ENCODE data around the gene MINK1. TPM values are rescaled to one million over a fixed set of nuclear protein-coding genes. Genes with fewer than 3 reads are reported as not detected.
"Not testable (repeated sequence)": the region's sequence is repeated elsewhere in the genome, so short reads cannot be mapped to it uniquely, and the experiment has no call there.

MINK1 gene
- total and polyA plus RNA-seq, 2 of the 8 experiments (the other 6 are each of a cell fraction or from before 2014, with no cell fraction given), result 26.9 to 77.7 TPM

GRCh38 chr17:4921320-4921719 lies 88.2 kb downstream of the MINK1 start (continued):
- TF ChIP-seq KDM1A (IDR thresholded peaks at IDR 0.05; ENCODE audit: borderline replicate concordance, low read length), result no peak
- no peak for TF ChIP-seq EP300 (IDR thresholded peaks at IDR 0.05; ENCODE audit: borderline replicate concordance in 1 of 2, low read depth in 2 of 2, low read length in 2 of 2)
- TF ChIP-seq PHF8 (conservative IDR thresholded peaks at IDR 0.05; ENCODE audit: low read depth, low read length), result no peak
- no peak for TF ChIP-seq CHD1 (IDR thresholded peaks at IDR 0.05; ENCODE audit: low read depth, low read length)

DNA sequence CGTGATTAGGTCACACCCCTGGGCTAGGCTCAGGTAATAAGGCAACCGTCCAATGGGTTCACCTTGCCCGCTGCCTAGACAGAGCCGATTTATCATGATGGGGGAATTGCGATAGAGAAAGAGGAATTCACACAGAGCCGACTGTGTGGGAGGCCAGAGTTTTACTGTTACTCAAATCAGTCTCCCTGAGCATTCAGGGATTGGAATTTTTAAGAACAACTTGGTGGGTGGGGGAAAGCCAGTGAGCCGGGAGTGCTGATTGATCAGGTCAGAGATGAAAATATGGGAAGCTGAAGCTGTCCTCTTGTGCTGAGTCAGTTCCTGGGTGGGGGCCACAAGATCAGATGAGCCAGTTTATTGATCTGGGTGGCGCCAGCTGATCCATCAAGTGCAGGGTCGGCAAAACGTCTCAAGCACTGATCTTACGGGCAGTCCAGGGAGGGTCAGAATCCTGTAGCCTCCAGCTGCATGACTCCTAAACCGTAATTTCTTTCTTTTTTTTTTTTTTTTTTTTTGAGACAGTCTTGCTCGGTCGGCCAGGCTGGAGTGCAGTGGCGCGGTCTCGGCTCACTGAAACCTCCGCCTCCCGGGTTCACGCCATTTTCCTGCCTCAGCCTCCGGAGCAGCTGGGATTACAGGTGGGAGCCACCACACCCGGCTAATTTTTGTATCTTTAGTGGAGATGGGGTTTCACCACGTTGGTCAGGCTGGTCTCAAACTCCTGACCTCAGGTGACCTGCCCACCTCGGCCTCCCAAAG lies 93.6 kb downstream of the MINK1 start:
- POLR2A ChIA-PET (ENCODE audit: partially characterized antibody), result interaction anchor here (0.6 to 7.3 kb wide), 11 partner anchors 8 to 180 kb away, joined by 3 to 60 read pairs (median 3); partner anchors contain the start of genes RNF167 and SLC25A11
- H4K91ac ChIP-seq (replicated peaks; ENCODE audit: insufficient read length, low read length); H2BK120ac ChIP-seq (replicated peaks; ENCODE audit: low read depth, low read length); H2BK20ac ChIP-seq (ENCODE audit: low read length); H2BK12ac ChIP-seq (ENCODE audit: low read depth, low read length); H3K4me1 ChIP-seq (replicated peaks in 1 of 4; ENCODE audit: control insufficient read depth in 3 of 4, insufficient read depth in 4 of 4, low read length in 3 of 4); H3K23ac ChIP-seq (ENCODE audit: insufficient read length); H3K27me3 ChIP-seq (replicated peaks in 1 of 4; ENCODE audit: control insufficient read depth in 3 of 4, extremely low read depth in 1 of 4, insufficient read depth in 3 of 4, low read length in 3 of 4); DNase-seq (ENCODE audit: low read depth in 1 of 2, low spot score in 2 of 2); H2AFZ ChIP-seq (ENCODE audit: low read length); H3K14ac ChIP-seq (ENCODE audit: insufficient read length); H3K27ac ChIP-seq (ENCODE audit: low read depth, low read length); H3K4ac ChIP-seq (replicated peaks; ENCODE audit: insufficient read length, low read depth, low read length); H4K20me1 ChIP-seq (replicated peaks in 1 of 2; ENCODE audit: control insufficient read depth in 1 of 2, insufficient read depth in 2 of 2, low read length in 2 of 2); H3K9me3 ChIP-seq (ENCODE audit: insufficient read depth in 2 of 2, low read depth in 1 of 2, low read length in 1 of 2); H3K9ac ChIP-seq (replicated peaks in 1 of 4; ENCODE audit: extremely low read depth in 1 of 4, low read depth in 3 of 4, low read length in 3 of 4); H3K4me2 ChIP-seq (ENCODE audit: insufficient read depth in 1 of 2, low read depth in 2 of 2, low read length in 2 of 2); H3K18ac ChIP-seq (ENCODE audit: extremely low read depth, low read length); H3K79me2 ChIP-seq (ENCODE audit: control insufficient read depth in 1 of 2, insufficient read depth in 2 of 2, low read length in 2 of 2); H4K5ac ChIP-seq (ENCODE audit: insufficient read length, low read depth, low read length); H2AK5ac ChIP-seq (ENCODE audit: low read depth, low read length); H3K56ac ChIP-seq (replicated peaks; ENCODE audit: insufficient read length, low read depth, low read length); H3K23me2 ChIP-seq (ENCODE audit: low read depth, low read length); H3K4me3 ChIP-seq (ENCODE audit: extremely low read depth in 1 of 4, insufficient read depth in 2 of 4, low read depth in 3 of 4, low read length in 4 of 4); FAIRE-seq; H3K36me3 ChIP-seq (ENCODE audit: control insufficient read depth in 2 of 4, insufficient read depth in 4 of 4, low read length in 3 of 4); H3K79me1 ChIP-seq (ENCODE audit: low read depth, low read length); H2BK5ac ChIP-seq (ENCODE audit: low read depth, low read length); H4K8ac ChIP-seq (ENCODE audit: extremely low read depth, insufficient read depth, low read length); H2BK15ac ChIP-seq (ENCODE audit: low read length): not testable (repeated sequence)
- 84% methylated on average over 19 of the region's 24 CpGs; no CpG with 5 or more reads in 1 of the 2 experiments for WGBS, 2 experiments (ENCODE audit: extremely low coverage in 1 of 2, insufficient coverage in 1 of 2, insufficient read length in 1 of 2, insufficient replicate concordance in 2 of 2, low coverage in 1 of 2, low lambda C conversion rate in 2 of 2, missing lambda C conversion rate in 1 of 2)
- CTCF ChIA-PET (ENCODE audit: partially characterized antibody), result interaction anchor here (0.9 kb wide), 1 partner anchor 17 kb away, joined by 4 read pairs; no protein-coding TSS in a partner anchor
